ENCODE data around the gene DYNLT4. TPM values are rescaled to one million over a fixed set of nuclear protein-coding genes. Genes with fewer than 3 reads are reported as not detected.

The DYNLT4 gene
- total and polyA plus RNA-seq, 2 of the 8 experiments (the other 6 are each of a cell fraction or from before 2014, with no cell fraction given) = 0.29 TPM; not detected in 1

DNA sequence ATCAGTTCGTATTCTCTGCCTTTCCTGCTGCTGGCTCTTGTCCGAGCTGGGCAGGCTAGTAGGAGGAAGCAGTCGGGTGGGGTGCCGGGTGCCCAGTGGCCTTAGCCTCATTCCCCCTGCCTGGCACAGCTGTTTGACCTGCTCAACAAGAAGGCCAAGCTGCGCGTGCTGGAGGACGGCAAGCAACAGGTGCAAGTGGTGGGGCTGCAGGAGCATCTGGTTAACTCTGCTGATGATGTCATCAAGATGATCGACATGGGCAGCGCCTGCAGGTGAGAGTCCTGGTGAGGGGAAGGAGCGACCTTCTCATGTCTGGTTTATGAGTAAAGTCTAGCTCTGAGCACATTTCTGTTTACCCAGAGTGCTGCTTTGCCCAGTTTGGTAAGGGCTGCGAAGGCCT is 48.1 kb downstream of the DYNLT4 start:
- peaks cover 55 to 92% (median 82%) of the 10 kb centered on the region in 4 experiments for H3K36me3 ChIP-seq (ENCODE audit: control insufficient read depth in 2 of 4, insufficient read depth in 4 of 4, low read length in 3 of 4)
- H3K4me1 ChIP-seq (replicated peaks in 1 of 4; ENCODE audit: control insufficient read depth in 3 of 4, insufficient read depth in 4 of 4, low read length in 3 of 4) = no peaks in the 10 kb centered on the region
- no peak overlapping the region for H2BK5ac ChIP-seq (ENCODE audit: low read depth, low read length)
- 92% methylated on average over 11 of the region's 11 CpGs; no CpG with 5 or more reads in 1 of the 2 experiments for WGBS, 2 experiments (ENCODE audit: extremely low coverage in 1 of 2, insufficient coverage in 1 of 2, insufficient read length in 1 of 2, insufficient replicate concordance in 2 of 2, low coverage in 1 of 2, low lambda C conversion rate in 2 of 2, missing lambda C conversion rate in 1 of 2)
- H3K9me3 ChIP-seq (ENCODE audit: insufficient read depth in 2 of 2, low read depth in 1 of 2, low read length in 1 of 2) = no peaks in the 10 kb centered on the region
- POLR2A ChIA-PET (ENCODE audit: partially characterized antibody) = interaction anchor here (3.0 to 11.3 kb wide), 7 partner anchors 8 to 22 kb away, joined by 10 to 151 read pairs (median 28); partner anchors contain the start of genes KIF2C and RPS8
- no peak overlapping the region for H2BK120ac ChIP-seq (replicated peaks; ENCODE audit: low read depth, low read length)
- H3K4me2 ChIP-seq (ENCODE audit: insufficient read depth in 1 of 2, low read depth in 2 of 2, low read length in 2 of 2) = no peak overlapping the region
- no peak overlapping the region for H3K27ac ChIP-seq (ENCODE audit: low read depth, low read length)
- no peak for FAIRE-seq
- no peak overlapping the region for H3K14ac ChIP-seq (ENCODE audit: insufficient read length)
- H3K23me2 ChIP-seq (ENCODE audit: low read depth, low read length) = no peaks in the 10 kb centered on the region
- no peak overlapping the region for H4K8ac ChIP-seq (ENCODE audit: extremely low read depth, insufficient read depth, low read length)
- no peak overlapping the region for H2BK20ac ChIP-seq (ENCODE audit: low read length)
- no peak overlapping the region for H3K23ac ChIP-seq (ENCODE audit: insufficient read length)
- peaks cover 0 to 4% of the 10 kb centered on the region in 2 experiments for H4K20me1 ChIP-seq (replicated peaks in 1 of 2; ENCODE audit: control insufficient read depth in 1 of 2, insufficient read depth in 2 of 2, low read length in 2 of 2)
- no peak overlapping the region for H3K4me3 ChIP-seq (ENCODE audit: extremely low read depth in 1 of 4, insufficient read depth in 2 of 4, low read depth in 3 of 4, low read length in 4 of 4)
- DNase-seq (ENCODE audit: low read depth in 1 of 2, low spot score in 2 of 2) = no peak
- no peak overlapping the region for H4K91ac ChIP-seq (replicated peaks; ENCODE audit: insufficient read length, low read length)
- no peak overlapping the region for H3K9ac ChIP-seq (replicated peaks in 1 of 4; ENCODE audit: extremely low read depth in 1 of 4, low read depth in 3 of 4, low read length in 3 of 4)
- H2BK15ac ChIP-seq (ENCODE audit: low read length) = no peak overlapping the region
- H3K18ac ChIP-seq (ENCODE audit: extremely low read depth, low read length) = no peak overlapping the region
- H2AK5ac ChIP-seq (ENCODE audit: low read depth, low read length) = no peak overlapping the region
- 0 out of 2 replicates have a peak, but pooled peaks cover 2% of the 10 kb centered on the region for H3K79me1 ChIP-seq (ENCODE audit: low read depth, low read length)
- no peaks in the 10 kb centered on the region for H3K27me3 ChIP-seq (replicated peaks in 1 of 4; ENCODE audit: control insufficient read depth in 3 of 4, extremely low read depth in 1 of 4, insufficient read depth in 3 of 4, low read length in 3 of 4)
- H3K56ac ChIP-seq (replicated peaks; ENCODE audit: insufficient read length, low read depth, low read length) = no peak overlapping the region
- CTCF ChIA-PET (ENCODE audit: partially characterized antibody) = interaction anchor here (0.6 to 1.8 kb wide), 4 partner anchors 8 to 133 kb away, joined by 3 to 21 read pairs (median 3); no protein-coding TSS in a partner anchor
- no peaks in the 10 kb centered on the region for H3K79me2 ChIP-seq (ENCODE audit: control insufficient read depth in 1 of 2, insufficient read depth in 2 of 2, low read length in 2 of 2)
- no peak overlapping the region for H4K5ac ChIP-seq (ENCODE audit: insufficient read length, low read depth, low read length)
- H2AFZ ChIP-seq (ENCODE audit: low read length) = no peak overlapping the region
- no peak overlapping the region for H2BK12ac ChIP-seq (ENCODE audit: low read depth, low read length)
- no peak overlapping the region for H3K4ac ChIP-seq (replicated peaks; ENCODE audit: insufficient read length, low read depth, low read length)
- no peak for TF ChIP-seq TCF12 (IDR thresholded peaks at IDR 0.05; ENCODE audit: low read depth, low read length)
- TF ChIP-seq SP2 (IDR thresholded peaks at IDR 0.05; ENCODE audit: low read length) = no peak
- no peak for TF ChIP-seq JUN (IDR thresholded peaks at IDR 0.05; ENCODE audit: low read depth, low read length)
- TF ChIP-seq CREB1 (IDR thresholded peaks at IDR 0.05) = no peak
- TF ChIP-seq CHD1 (IDR thresholded peaks at IDR 0.05; ENCODE audit: low read depth, low read length) = no peak
- TF ChIP-seq POLR2A (IDR thresholded peaks at IDR 0.05; ENCODE audit: control extremely low read depth in 1 of 2, low read depth in 2 of 2, low read length in 2 of 2) = no peak
- TF ChIP-seq, protein P1, sequence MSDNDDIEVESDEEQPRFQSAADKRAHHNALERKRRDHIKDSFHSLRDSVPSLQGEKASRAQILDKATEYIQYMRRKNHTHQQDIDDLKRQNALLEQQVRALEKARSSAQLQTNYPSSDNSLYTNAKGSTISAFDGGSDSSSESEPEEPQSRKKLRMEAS (IDR thresholded peaks at IDR 0.05) = no peak
- no peak for TF ChIP-seq ZNF274 (IDR thresholded peaks at IDR 0.05; ENCODE audit: borderline replicate concordance, extremely low read depth, low read length)
- TF ChIP-seq JUND (IDR thresholded peaks at IDR 0.05; ENCODE audit: low read length) = no peak
- no peak for TF ChIP-seq KDM4A (IDR thresholded peaks at IDR 0.05; ENCODE audit: low read depth, low read length, severe bottlenecking)
- no peak for TF ChIP-seq EP300 (IDR thresholded peaks at IDR 0.05; ENCODE audit: borderline replicate concordance in 1 of 2, low read depth in 2 of 2, low read length in 2 of 2)
- TF ChIP-seq, protein P2, sequence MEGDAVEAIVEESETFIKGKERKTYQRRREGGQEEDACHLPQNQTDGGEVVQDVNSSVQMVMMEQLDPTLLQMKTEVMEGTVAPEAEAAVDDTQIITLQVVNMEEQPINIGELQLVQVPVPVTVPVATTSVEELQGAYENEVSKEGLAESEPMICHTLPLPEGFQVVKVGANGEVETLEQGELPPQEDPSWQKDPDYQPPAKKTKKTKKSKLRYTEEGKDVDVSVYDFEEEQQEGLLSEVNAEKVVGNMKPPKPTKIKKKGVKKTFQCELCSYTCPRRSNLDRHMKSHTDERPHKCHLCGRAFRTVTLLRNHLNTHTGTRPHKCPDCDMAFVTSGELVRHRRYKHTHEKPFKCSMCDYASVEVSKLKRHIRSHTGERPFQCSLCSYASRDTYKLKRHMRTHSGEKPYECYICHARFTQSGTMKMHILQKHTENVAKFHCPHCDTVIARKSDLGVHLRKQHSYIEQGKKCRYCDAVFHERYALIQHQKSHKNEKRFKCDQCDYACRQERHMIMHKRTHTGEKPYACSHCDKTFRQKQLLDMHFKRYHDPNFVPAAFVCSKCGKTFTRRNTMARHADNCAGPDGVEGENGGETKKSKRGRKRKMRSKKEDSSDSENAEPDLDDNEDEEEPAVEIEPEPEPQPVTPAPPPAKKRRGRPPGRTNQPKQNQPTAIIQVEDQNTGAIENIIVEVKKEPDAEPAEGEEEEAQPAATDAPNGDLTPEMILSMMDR (IDR thresholded peaks at IDR 0.05; ENCODE audit: control extremely low read depth in 1 of 3, insufficient read depth in 1 of 3, low read depth in 1 of 3, low read length in 3 of 3) = no peak
